Measurements from ENCODE around the gene MDFI. TPM values are rescaled to one million over a fixed set of nuclear protein-coding genes. Genes with fewer than 3 reads are reported as not detected.

Gene MDFI, protein sequence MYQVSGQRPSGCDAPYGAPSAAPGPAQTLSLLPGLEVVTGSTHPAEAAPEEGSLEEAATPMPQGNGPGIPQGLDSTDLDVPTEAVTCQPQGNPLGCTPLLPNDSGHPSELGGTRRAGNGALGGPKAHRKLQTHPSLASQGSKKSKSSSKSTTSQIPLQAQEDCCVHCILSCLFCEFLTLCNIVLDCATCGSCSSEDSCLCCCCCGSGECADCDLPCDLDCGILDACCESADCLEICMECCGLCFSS
- total RNA-seq: 1 to 10 TPM; 4.9 to 6.7 TPM

DNA sequence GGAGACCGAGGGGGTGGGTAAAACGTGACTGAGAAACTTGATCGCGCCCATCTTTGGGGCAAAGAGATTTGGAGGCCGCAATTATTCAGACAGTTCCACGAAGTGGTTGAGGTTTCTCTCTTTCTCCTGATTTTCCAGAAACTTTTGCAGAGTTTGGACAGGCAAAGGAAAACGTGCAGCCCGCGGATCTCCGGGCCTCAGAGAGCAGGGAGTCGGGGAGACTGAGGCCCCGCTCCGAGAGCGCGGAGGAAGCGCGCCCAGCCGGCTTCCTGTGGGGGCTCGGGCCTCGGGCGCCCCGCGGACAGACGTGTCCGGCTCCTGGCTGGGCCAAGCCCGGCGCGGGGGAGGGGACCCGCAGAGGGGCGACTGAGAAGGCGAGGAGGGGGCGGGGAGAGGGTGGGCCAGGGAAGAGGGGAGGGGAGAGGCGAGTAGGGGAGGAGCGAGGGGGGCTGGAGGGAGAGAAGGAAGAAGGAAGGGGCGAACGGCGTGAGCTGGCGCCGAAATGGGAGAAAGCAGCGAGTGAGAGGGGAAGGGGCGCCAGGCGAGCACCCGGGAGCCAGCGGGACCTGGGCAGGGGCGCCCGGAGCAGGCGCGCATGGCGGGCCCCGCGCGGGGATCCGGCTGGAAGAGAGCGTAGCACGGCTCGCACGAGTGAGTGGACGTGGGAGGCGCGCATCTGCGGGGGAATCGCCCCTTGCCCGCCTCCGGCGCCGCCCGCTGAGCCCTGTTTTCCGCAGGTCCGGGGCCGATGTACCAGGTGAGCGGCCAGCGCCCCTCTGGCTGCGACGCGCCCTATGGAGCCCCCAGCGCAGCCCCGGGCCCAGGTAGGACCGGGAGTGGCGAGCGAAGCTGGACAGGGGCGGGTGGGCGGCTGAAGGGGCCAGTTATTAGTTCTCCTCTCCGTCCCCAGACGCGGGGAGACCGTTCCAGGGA lies at the start of gene MDFI:
Gene MDFI, plus strand, starts transcription at position 467 of the 933 bp plus-strand sequence. Its CDS starts 282 bp downstream, at position 749.
- no peak for ATAC-seq

DNA sequence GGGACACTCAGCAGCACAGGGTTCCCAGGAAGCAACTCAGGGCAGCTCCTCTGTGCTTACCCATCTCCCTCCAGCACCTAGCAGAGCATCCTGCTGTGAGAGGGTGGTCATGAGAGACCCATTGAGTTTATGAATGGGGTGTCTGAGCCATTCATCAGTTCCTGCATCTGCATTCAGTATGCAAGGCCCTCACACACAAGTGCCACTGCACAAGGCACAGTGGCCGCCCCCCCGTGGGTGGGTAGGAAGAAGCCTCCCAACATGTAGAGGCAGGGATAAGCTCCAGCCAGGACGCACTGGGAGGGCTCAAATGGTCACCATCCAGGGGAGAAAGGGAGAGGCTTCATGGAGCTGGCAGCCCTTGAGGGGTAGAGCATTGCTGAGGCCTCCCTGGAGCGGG lies 49.0 kb upstream of the MDFI start:
- intact Hi-C loops (cut with DNase I): loop anchor here (5.0 kb wide), 1 partner anchor 47 kb away; no protein-coding TSS in a partner anchor
- no peaks in the 10 kb centered on the region for H3K27me3 ChIP-seq
- peaks cover 12% of the 10 kb centered on the region for H3K4me1 ChIP-seq
- DNase-seq (no peak), ATAC-seq (no peak)
- no peak overlapping the region for H3K27ac ChIP-seq
- H3K4me3 ChIP-seq: no peak overlapping the region
- no peaks in the 10 kb centered on the region for H3K9me3 ChIP-seq
- TF ChIP-seq, protein P1, sequence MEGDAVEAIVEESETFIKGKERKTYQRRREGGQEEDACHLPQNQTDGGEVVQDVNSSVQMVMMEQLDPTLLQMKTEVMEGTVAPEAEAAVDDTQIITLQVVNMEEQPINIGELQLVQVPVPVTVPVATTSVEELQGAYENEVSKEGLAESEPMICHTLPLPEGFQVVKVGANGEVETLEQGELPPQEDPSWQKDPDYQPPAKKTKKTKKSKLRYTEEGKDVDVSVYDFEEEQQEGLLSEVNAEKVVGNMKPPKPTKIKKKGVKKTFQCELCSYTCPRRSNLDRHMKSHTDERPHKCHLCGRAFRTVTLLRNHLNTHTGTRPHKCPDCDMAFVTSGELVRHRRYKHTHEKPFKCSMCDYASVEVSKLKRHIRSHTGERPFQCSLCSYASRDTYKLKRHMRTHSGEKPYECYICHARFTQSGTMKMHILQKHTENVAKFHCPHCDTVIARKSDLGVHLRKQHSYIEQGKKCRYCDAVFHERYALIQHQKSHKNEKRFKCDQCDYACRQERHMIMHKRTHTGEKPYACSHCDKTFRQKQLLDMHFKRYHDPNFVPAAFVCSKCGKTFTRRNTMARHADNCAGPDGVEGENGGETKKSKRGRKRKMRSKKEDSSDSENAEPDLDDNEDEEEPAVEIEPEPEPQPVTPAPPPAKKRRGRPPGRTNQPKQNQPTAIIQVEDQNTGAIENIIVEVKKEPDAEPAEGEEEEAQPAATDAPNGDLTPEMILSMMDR (IDR thresholded peaks at IDR 0.05): no peak
- H3K36me3 ChIP-seq (replicated peaks in 1 of 2; ENCODE audit: insufficient read depth in 1 of 2, low read depth in 2 of 2): peaks cover 0 to 9% of the 10 kb centered on the region in 2 donors
- WGBS, 2 donors: 83 to 88% methylated on average over 1 to 2 of the region's 4 CpGs

More for the DNA sequence above, at the start of gene MDFI:
- TF ChIP-seq, protein P1 (IDR thresholded peaks at IDR 0.05): no peak
- TF ChIP-seq POLR2A (IDR thresholded peaks at IDR 0.05): no peak
- H3K36me3 ChIP-seq (replicated peaks in 1 of 2; ENCODE audit: insufficient read depth in 1 of 2, low read depth in 2 of 2): no peaks in the 10 kb centered on the region
- peak within 1 kb of the TSS in 1 of 4 donors; percentile 21 for H3K27ac ChIP-seq
- H3K9me3 ChIP-seq: no peaks in the 10 kb centered on the region
- no peak for DNase-seq
- H3K27me3 ChIP-seq: peaks cover 0 to 25% of the 10 kb centered on the region in 2 donors
- peak within 1 kb of the TSS in 1 of 2 donors; percentile 7 for H3K4me3 ChIP-seq
- peaks cover 25% of the 10 kb centered on the region for H3K4me1 ChIP-seq
- 2 to 3% methylated on average over 57 to 77 of the region's 86 CpGs for WGBS, 2 donors
- intact Hi-C loops (cut with DNase I): no loop called here

DNA sequence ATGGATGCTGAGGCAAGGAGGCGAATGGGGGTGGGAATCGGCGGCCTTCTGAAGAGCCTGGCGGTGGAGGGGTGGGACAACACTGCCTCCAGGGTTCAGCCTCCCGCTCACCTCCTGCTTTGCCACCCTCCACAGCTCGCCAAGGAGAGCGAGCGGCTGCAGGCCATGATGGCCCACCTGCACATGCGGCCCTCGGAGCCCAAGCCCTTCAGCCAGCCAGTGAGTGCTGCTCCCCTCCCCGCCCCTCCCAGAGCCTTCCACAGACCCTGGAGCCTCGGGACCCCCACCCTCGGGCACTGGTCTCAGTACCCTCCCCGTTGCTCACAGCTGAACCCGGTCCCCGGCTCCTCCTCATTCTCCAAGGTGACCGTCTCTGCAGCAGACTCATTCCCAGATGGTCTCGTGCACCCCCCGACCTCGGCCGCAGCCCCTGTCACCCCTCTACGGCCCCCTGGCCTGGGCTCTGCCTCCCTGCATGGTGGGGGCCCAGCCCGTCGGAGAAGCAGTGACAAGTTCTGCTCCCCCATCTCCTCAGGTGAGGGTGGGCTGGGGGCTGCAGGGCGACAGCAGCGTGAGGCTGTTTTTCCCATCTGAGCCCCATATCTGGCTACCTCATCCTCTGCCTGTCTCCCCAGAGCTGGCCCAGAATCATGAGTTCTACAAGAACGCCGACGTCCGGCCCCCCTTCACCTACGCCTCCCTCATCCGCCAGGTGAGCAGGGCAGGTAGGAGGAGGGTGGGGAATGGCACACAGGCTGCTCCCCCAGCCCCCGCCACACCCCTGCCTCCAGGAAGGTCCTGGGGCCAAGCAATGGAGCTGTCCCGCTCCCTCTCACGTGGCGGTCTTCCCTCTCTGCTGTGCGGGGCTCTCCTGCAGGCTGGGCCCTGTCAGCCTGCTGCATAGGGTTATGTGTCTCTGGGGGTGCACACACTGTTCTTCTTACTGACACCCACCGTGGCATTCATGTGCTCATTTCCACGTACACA lies 48.3 kb upstream of the MDFI start:
- Histone ChIP-seq H3K27me3 (no peaks in the 10 kb centered on the region), H3K9me3 (no peaks in the 10 kb centered on the region), H3K4me3 (no peak overlapping the region), H3K4me1 (peaks cover 5% of the 10 kb centered on the region), H3K27ac (no peak overlapping the region), H3K36me3 (replicated peaks in 1 of 2; ENCODE audit: insufficient read depth in 1 of 2, low read depth in 2 of 2) (peaks cover 0 to 9% of the 10 kb centered on the region in 2 donors)
- DNase-seq: no peak
- TF ChIP-seq, protein P1 (IDR thresholded peaks at IDR 0.05): no peak
- no peak for TF ChIP-seq POLR2A (IDR thresholded peaks at IDR 0.05)
- intact Hi-C loops (cut with DNase I): loop anchor here (5.0 kb wide), 3 partner anchors 48 to 168 kb away; no protein-coding TSS in a partner anchor
- WGBS, 2 donors: 91% methylated on average over 25 to 38 of the region's 39 CpGs
- no peak for ATAC-seq

DNA sequence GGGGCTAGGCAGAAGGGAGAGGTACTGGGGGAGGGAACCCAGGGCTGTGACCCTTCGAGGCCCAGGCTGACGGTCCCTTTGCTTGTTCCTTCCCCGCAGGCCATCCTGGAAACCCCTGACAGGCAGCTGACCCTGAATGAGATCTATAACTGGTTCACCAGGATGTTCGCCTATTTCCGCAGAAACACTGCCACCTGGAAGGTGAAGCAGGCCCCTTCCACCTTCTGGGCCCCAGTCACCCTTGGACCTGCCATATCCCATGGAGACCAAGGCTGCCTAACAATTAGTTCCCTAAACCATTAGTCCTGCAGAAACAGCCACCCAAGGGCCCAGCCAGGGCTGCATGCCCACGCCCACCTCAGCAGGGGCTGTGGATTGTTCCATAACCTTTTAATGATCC lies 47.1 kb upstream of the MDFI start:
- 78 to 81% methylated on average over 4 to 6 of the region's 6 CpGs for WGBS, 2 donors
- H3K27ac ChIP-seq: no peak overlapping the region

More for the DNA sequence above, 47.1 kb upstream of the MDFI start:
- no peak for DNase-seq
- ATAC-seq: no peak
- peaks cover 0 to 9% of the 10 kb centered on the region in 2 donors for H3K36me3 ChIP-seq (replicated peaks in 1 of 2; ENCODE audit: insufficient read depth in 1 of 2, low read depth in 2 of 2)
- H3K27me3 ChIP-seq: no peaks in the 10 kb centered on the region
- TF ChIP-seq POLR2A (IDR thresholded peaks at IDR 0.05): no peak
- TF ChIP-seq, protein P1 (IDR thresholded peaks at IDR 0.05): no peak
- H3K4me1 ChIP-seq: no peaks in the 10 kb centered on the region
- no peak overlapping the region for H3K4me3 ChIP-seq
- no peaks in the 10 kb centered on the region for H3K9me3 ChIP-seq
- intact Hi-C loops (cut with DNase I): loop anchor here (5.0 kb wide), 2 partner anchors 129 to 169 kb away; no protein-coding TSS in a partner anchor

Measured in body of pancreas (tissue), 4 donors.